HepG2 (cell line): ENCODE results near the gene SMDT1. TPM values are rescaled to one million over a fixed set of nuclear protein-coding genes. Genes with fewer than 3 reads are reported as not detected.

ENCODE experiments used
- ARID5B ChIP-seq: IDR thresholded peaks from 2 replicates; pipeline ENCODE4 v1.4.0; 2020; ENCODE audit warnings: mild to moderate bottlenecking, missing genetic modification reagents
- CSRNP1 ChIP-seq: sonication (generic); formaldehyde crosslinking; IDR thresholded peaks from 2 replicates; pipeline ENCODE4 v1.8.1; 2023; ENCODE audit warnings: mild to moderate bottlenecking, missing genetic modification reagents
- ERF ChIP-seq: IDR thresholded peaks from 2 replicates; pipeline ENCODE4 v1.6.1; 2018; ENCODE audit warnings: missing biosample characterization, missing genetic modification reagents
- PAXIP1 ChIP-seq: sonication (generic); formaldehyde crosslinking; conservative IDR thresholded peaks from 2 replicates; pipeline ENCODE4 v1.4.0; 2020; ENCODE audit warnings: mild to moderate bottlenecking, missing genetic modification reagents, moderate library complexity
- PBX2 ChIP-seq: IDR thresholded peaks from 2 replicates; pipeline ENCODE4 v1.6.1; 2016; ENCODE audit warnings: control low read depth
- SMAD3 ChIP-seq: sonication (generic); formaldehyde crosslinking; IDR thresholded peaks from 2 replicates; pipeline ENCODE4 v1.4.0; 2020; ENCODE audit warnings: missing genetic modification reagents
- U2AF1 ChIP-seq: fragments of 200-400 bp; formaldehyde crosslinking; optimal IDR thresholded peaks from 2 replicates; pipeline ENCODE3; 2017; ENCODE audit warnings: mild to moderate bottlenecking, low read depth, low read length
- YEATS4 ChIP-seq: sonication (generic); formaldehyde crosslinking; IDR thresholded peaks from 2 replicates; pipeline ENCODE4 v1.4.0; 2020; ENCODE audit warnings: missing genetic modification reagents, borderline replicate concordance
- ZBED4 ChIP-seq: sonication (generic); formaldehyde crosslinking; IDR thresholded peaks from 2 replicates; pipeline ENCODE4 v1.4.0; 2020; ENCODE audit warnings: missing genetic modification reagents, borderline replicate concordance
- ZNF138 ChIP-seq: sonication (generic); formaldehyde crosslinking; IDR thresholded peaks from 2 replicates; pipeline ENCODE4 v1.5.0; 2020; ENCODE audit warnings: mild to moderate bottlenecking, low read depth, missing genetic modification reagents
- ZNF331 ChIP-seq: sonication (generic); formaldehyde crosslinking; IDR thresholded peaks from 2 replicates; pipeline ENCODE4 v1.4.0; 2020; ENCODE audit warnings: missing genetic modification reagents
- ZNF556 ChIP-seq: sonication (generic); formaldehyde crosslinking; IDR thresholded peaks from 2 replicates; pipeline ENCODE4 v1.4.0; 2020; ENCODE audit warnings: mild to moderate bottlenecking, missing genetic modification reagents, borderline replicate concordance
- polyA plus RNA-seq, 8 experiments: library from polyadenylated mRNA; depleted of rRNA in 3 of 8; stranded (reverse) in 7 of 8; unstranded in 1 of 8; fragments of >200 nt; fragmentation: Illumina TruSeq in 4 of 8; extraction: Trizol in 4 of 8; gene quantifications; 2 replicates each; pipeline versions ENCODE4 v1.2.1 to v1.2.3, GENCODE V29; 2011 to 2016; ENCODE audit warnings: low read depth in 4 of 8, missing spikeins in 1 of 8, mixed read lengths in 1 of 8; ENCODE audit not compliant: insufficient read depth in 1 of 8
- total RNA-seq, 5 experiments: library from RNA; depleted of rRNA; stranded (reverse); fragments of >200 nt; fragmentation: Illumina TruSeq; extraction: Trizol; gene quantifications; 2 replicates each; pipeline ENCODE4 v1.2.3, GENCODE V29; 2016; ENCODE audit warnings: low read depth in 1 of 5

Gene SMDT1
- total and polyA plus RNA-seq, 2 of the 13 experiments (the other 11 are each of a cell fraction or from before 2014, with no cell fraction given) = 8.3 to 26.6 TPM

- peak; percentile 28; the same call in 1 of the 2 replicates for TF ChIP-seq CSRNP1 (CRISPR knock-in tag)
- TF ChIP-seq ZNF331 (CRISPR knock-in tag) = peak; percentile 73
- peak; percentile 37 for TF ChIP-seq U2AF1
- no peak; the same call in 1 of the 2 replicates for TF ChIP-seq ERF (CRISPR knock-in tag)
- peak; percentile 19; the same call in 1 of the 2 replicates for TF ChIP-seq SMAD3 (CRISPR knock-in tag)
- peak; percentile 45 for TF ChIP-seq ZBED4 (CRISPR knock-in tag)
- peak; percentile 97 for TF ChIP-seq PBX2 (CRISPR knock-in tag)
- TF ChIP-seq PAXIP1 (CRISPR knock-in tag) = peak; percentile 39
- peak; percentile 94 for TF ChIP-seq YEATS4 (CRISPR knock-in tag)
- 0 out of 2 replicates have a peak, but pooled peaks have one; percentile 52 for TF ChIP-seq ZNF556
- 0 out of 2 replicates have a peak, but pooled peaks have one; percentile 46 for TF ChIP-seq ZNF138 (CRISPR knock-in tag)
- TF ChIP-seq ARID5B (CRISPR knock-in tag) = peak; percentile 53; the same call in 1 of the 2 replicates
Observed at GRCh38 chr22:42079319-42080251, at the start of gene SMDT1 (continued).
